Caco-2 (cell line): Measurements from ENCODE around the gene FBXO15. TPM values are rescaled to one million over a fixed set of nuclear protein-coding genes. Genes with fewer than 3 reads are reported as not detected.

Experiments used
- BruUV-seq: library from RNA; stranded (reverse); fragments of 400-500 nt; replicated peaks from 2 replicates; lab custom pipeline; 2021; lab: Mats Ljungman, UMichigan
- CTCF ChIA-PET: fragments of 300-600 bp; sonication (Branson Sonifier 250); formaldehyde crosslinking; loops from one replicate; lab custom pipeline; 2022; ENCODE audit warnings: antibody characterized with exemption; lab: Charles Lee
- POLR2A ChIA-PET: fragments of 300-600 bp; sonication (Branson Sonifier 250); formaldehyde crosslinking; loops from one replicate; lab custom pipeline; 2022; ENCODE audit warnings: antibody characterized with exemption; lab: Charles Lee
- DNase-seq, 2 experiments: peaks; one replicate each; pipeline versions ENCODE4 v3.0.0 to v3.0.0-alpha.2; 2020 to 2022
- H3K27me3 ChIP-seq: replicated peaks from 2 replicates; pipeline ENCODE4 v1.6.0; 2011; ENCODE audit warnings: low read length; ENCODE audit not compliant: control insufficient read depth, insufficient read depth
- H3K36me3 ChIP-seq: 2 replicates; pipeline ENCODE4 v1.5.1; 2011; ENCODE audit warnings: low read length; ENCODE audit not compliant: control insufficient read depth, insufficient read depth
- H3K4me1 ChIP-seq: fragments of 250-450 bp; sonication (Bioruptor Pico); 2 replicates; pipeline ENCODE4 v1.5.1; 2020; ENCODE audit warnings: mild to moderate bottlenecking
- H3K4me3 ChIP-seq: 2 replicates; pipeline ENCODE4 v1.5.1; 2011; ENCODE audit warnings: low read depth, mild to moderate bottlenecking, control low read depth, low read length
- H3K9me3 ChIP-seq: fragments of 250-450 bp; sonication (Bioruptor Pico); 2 replicates; pipeline ENCODE4 v1.5.1; 2020; ENCODE audit warnings: mild to moderate bottlenecking, moderate library complexity
- H3K27ac Mint-ChIP-seq: one replicate; pipeline ENCODE4 v1.8.0; 2022; ENCODE audit warnings: mixed read lengths; ENCODE audit not compliant: unreplicated experiment
- H3K27me3 Mint-ChIP-seq: one replicate; pipeline ENCODE4 v1.8.0; 2022; ENCODE audit warnings: mixed read lengths; ENCODE audit not compliant: insufficient read depth, unreplicated experiment
- H3K36me3 Mint-ChIP-seq: one replicate; pipeline ENCODE4 v1.8.0; 2022; ENCODE audit warnings: mild to moderate bottlenecking, mixed read lengths; ENCODE audit not compliant: insufficient read depth, unreplicated experiment
- H3K4me1 Mint-ChIP-seq: one replicate; pipeline ENCODE4 v1.8.0; 2022; ENCODE audit warnings: low read depth, mixed read lengths; ENCODE audit not compliant: unreplicated experiment
- H3K4me3 Mint-ChIP-seq: one replicate; pipeline ENCODE4 v1.8.0; 2022; ENCODE audit warnings: mild to moderate bottlenecking, moderate library complexity, mixed read lengths; ENCODE audit not compliant: unreplicated experiment
- H3K9me3 Mint-ChIP-seq: one replicate; pipeline ENCODE4 v1.8.0; 2022; ENCODE audit warnings: mixed read lengths; ENCODE audit not compliant: unreplicated experiment
- CTCF ChIP-seq, 2 experiments: fragments of 200-600 bp in 1 of 2; IDR thresholded peaks; 1 replicate in 1 of 2; 2 replicates in 1 of 2; pipeline versions ENCODE4 v1.5.1 to v1.8.0; 2011 to 2022; ENCODE audit warnings: antibody characterized with exemption in 1 of 2, control low read depth in 1 of 2, inconsistent platforms in 1 of 2, low read depth in 1 of 2, low read length in 1 of 2, mild to moderate bottlenecking in 1 of 2, moderate library complexity in 1 of 2; ENCODE audit not compliant: insufficient read depth in 1 of 2, severe bottlenecking in 1 of 2, unreplicated experiment in 1 of 2
- intact Hi-C: fragments of 100-400 bp; cut with micrococcal nuclease; formaldehyde crosslinking; loops from one replicate; pipeline ENCODE4 v1.10.0; 2022; ENCODE audit not compliant: unreplicated experiment
- total RNA-seq: library from RNA; stranded (reverse); gene quantifications from 2 replicates; pipeline ENCODE4 v1.2.3, GENCODE V29; 2022

The FBXO15 gene
- total RNA-seq, 1 experiment from 2014 or later, result 0.29 TPM

GRCh38 chr18:74183130-74183529, 35.5 kb upstream of the FBXO15 start:
- TF ChIP-seq CTCF (IDR thresholded peaks at IDR 0.05; ENCODE audit: insufficient read depth in 1 of 2, low read depth in 1 of 2, low read length in 1 of 2, severe bottlenecking in 1 of 2, unreplicated experiment in 1 of 2), result no peak
- Histone ChIP-seq H3K4me1 (no peaks in the 10 kb centered on the region), H3K36me3 (no peaks in the 10 kb centered on the region), H3K9me3 (no peaks in the 10 kb centered on the region), H3K27me3 (no peaks in the 10 kb centered on the region), H3K4me3 (no peak overlapping the region)
- DNase-seq, result no peak
- intact Hi-C loops, result no loop called here
- Mint-ChIP-seq H3K4me3 (no peak overlapping the region), H3K4me1 (no peaks in the 10 kb centered on the region), H3K36me3 (no peaks in the 10 kb centered on the region), H3K27ac (no peak overlapping the region), H3K27me3 (peaks cover 3% of the 10 kb centered on the region), H3K9me3 (no peaks in the 10 kb centered on the region)
- BruUV-seq, result no TSS peak
- CTCF ChIA-PET, result no interaction called here
- POLR2A ChIA-PET, result no interaction called here

GRCh38 chr18:74182335-74182734, 34.7 kb upstream of the FBXO15 start:
- H3K27me3 ChIP-seq, result no peaks in the 10 kb centered on the region
- DNase-seq, result no peak
- H3K36me3 ChIP-seq, result no peaks in the 10 kb centered on the region
- H3K36me3 Mint-ChIP-seq, result no peaks in the 10 kb centered on the region
- ChIA-PET CTCF (no interaction called here), POLR2A (no interaction called here)
- H3K27ac Mint-ChIP-seq, result no peak overlapping the region
- no peaks in the 10 kb centered on the region for H3K4me1 Mint-ChIP-seq
- BruUV-seq, result no TSS peak
- no peaks in the 10 kb centered on the region for H3K4me1 ChIP-seq
- H3K9me3 ChIP-seq, result no peaks in the 10 kb centered on the region
- no peak for TF ChIP-seq CTCF (IDR thresholded peaks at IDR 0.05; ENCODE audit: insufficient read depth in 1 of 2, low read depth in 1 of 2, low read length in 1 of 2, severe bottlenecking in 1 of 2, unreplicated experiment in 1 of 2)
- no peak overlapping the region for H3K4me3 ChIP-seq
- H3K27me3 Mint-ChIP-seq, result peaks cover 3% of the 10 kb centered on the region
- H3K4me3 Mint-ChIP-seq, result no peak overlapping the region
- no peaks in the 10 kb centered on the region for H3K9me3 Mint-ChIP-seq
- intact Hi-C loops, result no loop called here

- Mint-ChIP-seq H3K9me3 (no peaks in the 10 kb centered on the region), H3K27ac (no peak overlapping the region), H3K36me3 (no peaks in the 10 kb centered on the region), H3K4me3 (no peak overlapping the region), H3K27me3 (peaks cover 5% of the 10 kb centered on the region), H3K4me1 (peaks cover 10% of the 10 kb centered on the region)
- H3K27me3 ChIP-seq, result no peaks in the 10 kb centered on the region
- no TSS peak for BruUV-seq
- no peak overlapping the region for H3K4me3 ChIP-seq
- no peaks in the 10 kb centered on the region for H3K36me3 ChIP-seq
- TF ChIP-seq CTCF (IDR thresholded peaks at IDR 0.05; ENCODE audit: insufficient read depth in 1 of 2, low read depth in 1 of 2, low read length in 1 of 2, severe bottlenecking in 1 of 2, unreplicated experiment in 1 of 2), result no peak
- ChIA-PET POLR2A (no interaction called here), CTCF (no interaction called here)
- intact Hi-C loops, result no loop called here
- no peaks in the 10 kb centered on the region for H3K4me1 ChIP-seq
- DNase-seq, result no peak
- no peaks in the 10 kb centered on the region for H3K9me3 ChIP-seq
Measured at GRCh38 chr18:74179623-74180199, 32.1 kb upstream of the FBXO15 start.
